ENCODE measurements around the gene UBE2I. TPM values are rescaled to one million over a fixed set of nuclear protein-coding genes. Genes with fewer than 3 reads are reported as not detected.

Gene UBE2I
- total RNA-seq, 1 experiment from 2014 or later = 229 TPM

DNA sequence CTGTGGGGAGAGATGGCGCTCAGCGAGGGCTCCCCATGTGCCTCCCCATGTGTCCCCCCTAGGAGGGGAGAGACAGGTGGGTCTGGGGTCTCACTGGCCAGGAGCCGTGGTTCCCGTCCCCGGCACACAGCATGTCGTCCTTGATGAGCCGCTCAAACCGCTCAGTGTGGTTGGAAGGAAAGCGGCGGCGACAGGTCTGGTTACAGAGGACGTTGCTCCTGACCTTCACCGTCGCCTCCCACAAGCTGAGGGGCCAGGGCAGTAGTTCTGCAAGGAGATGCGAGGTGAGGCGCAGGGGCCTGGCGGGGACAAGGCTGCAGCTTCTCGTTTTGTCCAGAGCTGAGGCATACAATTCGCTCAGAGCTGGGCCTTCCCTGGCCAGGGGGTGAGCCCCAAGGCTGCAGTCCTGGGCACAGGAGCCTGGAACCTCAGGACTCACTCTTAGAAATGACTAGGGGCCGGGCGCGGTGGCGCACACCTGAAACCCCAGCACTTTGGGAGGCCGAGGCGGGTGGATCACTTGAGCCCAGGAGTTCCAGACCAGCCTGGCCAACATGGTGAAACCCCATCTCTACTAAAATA lies 22.8 kb upstream of the UBE2I start (continued):
- TF ChIP-seq, protein P1, sequence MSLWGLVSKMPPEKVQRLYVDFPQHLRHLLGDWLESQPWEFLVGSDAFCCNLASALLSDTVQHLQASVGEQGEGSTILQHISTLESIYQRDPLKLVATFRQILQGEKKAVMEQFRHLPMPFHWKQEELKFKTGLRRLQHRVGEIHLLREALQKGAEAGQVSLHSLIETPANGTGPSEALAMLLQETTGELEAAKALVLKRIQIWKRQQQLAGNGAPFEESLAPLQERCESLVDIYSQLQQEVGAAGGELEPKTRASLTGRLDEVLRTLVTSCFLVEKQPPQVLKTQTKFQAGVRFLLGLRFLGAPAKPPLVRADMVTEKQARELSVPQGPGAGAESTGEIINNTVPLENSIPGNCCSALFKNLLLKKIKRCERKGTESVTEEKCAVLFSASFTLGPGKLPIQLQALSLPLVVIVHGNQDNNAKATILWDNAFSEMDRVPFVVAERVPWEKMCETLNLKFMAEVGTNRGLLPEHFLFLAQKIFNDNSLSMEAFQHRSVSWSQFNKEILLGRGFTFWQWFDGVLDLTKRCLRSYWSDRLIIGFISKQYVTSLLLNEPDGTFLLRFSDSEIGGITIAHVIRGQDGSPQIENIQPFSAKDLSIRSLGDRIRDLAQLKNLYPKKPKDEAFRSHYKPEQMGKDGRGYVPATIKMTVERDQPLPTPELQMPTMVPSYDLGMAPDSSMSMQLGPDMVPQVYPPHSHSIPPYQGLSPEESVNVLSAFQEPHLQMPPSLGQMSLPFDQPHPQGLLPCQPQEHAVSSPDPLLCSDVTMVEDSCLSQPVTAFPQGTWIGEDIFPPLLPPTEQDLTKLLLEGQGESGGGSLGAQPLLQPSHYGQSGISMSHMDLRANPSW (CRISPR knock-in tag; conservative IDR thresholded peaks at IDR 0.05; ENCODE audit: low read depth) = no peak
- TF ChIP-seq, protein P2, sequence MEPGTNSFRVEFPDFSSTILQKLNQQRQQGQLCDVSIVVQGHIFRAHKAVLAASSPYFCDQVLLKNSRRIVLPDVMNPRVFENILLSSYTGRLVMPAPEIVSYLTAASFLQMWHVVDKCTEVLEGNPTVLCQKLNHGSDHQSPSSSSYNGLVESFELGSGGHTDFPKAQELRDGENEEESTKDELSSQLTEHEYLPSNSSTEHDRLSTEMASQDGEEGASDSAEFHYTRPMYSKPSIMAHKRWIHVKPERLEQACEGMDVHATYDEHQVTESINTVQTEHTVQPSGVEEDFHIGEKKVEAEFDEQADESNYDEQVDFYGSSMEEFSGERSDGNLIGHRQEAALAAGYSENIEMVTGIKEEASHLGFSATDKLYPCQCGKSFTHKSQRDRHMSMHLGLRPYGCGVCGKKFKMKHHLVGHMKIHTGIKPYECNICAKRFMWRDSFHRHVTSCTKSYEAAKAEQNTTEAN (CRISPR knock-in tag; IDR thresholded peaks at IDR 0.05) = no peak
- TF ChIP-seq, protein P3, sequence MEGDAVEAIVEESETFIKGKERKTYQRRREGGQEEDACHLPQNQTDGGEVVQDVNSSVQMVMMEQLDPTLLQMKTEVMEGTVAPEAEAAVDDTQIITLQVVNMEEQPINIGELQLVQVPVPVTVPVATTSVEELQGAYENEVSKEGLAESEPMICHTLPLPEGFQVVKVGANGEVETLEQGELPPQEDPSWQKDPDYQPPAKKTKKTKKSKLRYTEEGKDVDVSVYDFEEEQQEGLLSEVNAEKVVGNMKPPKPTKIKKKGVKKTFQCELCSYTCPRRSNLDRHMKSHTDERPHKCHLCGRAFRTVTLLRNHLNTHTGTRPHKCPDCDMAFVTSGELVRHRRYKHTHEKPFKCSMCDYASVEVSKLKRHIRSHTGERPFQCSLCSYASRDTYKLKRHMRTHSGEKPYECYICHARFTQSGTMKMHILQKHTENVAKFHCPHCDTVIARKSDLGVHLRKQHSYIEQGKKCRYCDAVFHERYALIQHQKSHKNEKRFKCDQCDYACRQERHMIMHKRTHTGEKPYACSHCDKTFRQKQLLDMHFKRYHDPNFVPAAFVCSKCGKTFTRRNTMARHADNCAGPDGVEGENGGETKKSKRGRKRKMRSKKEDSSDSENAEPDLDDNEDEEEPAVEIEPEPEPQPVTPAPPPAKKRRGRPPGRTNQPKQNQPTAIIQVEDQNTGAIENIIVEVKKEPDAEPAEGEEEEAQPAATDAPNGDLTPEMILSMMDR (IDR thresholded peaks at IDR 0.05) = no peak
- TF ChIP-seq TCF7 (CRISPR knock-in tag; IDR thresholded peaks at IDR 0.05; ENCODE audit: low read depth) (no peak), IRF2 (CRISPR knock-in tag; IDR thresholded peaks at IDR 0.05; ENCODE audit: borderline replicate concordance, low read depth) (no peak), EMX1 (CRISPR knock-in tag; IDR thresholded peaks at IDR 0.05) (no peak), NR3C1 (CRISPR knock-in tag; conservative IDR thresholded peaks at IDR 0.05; ENCODE audit: low read depth) (no peak)

DNA sequence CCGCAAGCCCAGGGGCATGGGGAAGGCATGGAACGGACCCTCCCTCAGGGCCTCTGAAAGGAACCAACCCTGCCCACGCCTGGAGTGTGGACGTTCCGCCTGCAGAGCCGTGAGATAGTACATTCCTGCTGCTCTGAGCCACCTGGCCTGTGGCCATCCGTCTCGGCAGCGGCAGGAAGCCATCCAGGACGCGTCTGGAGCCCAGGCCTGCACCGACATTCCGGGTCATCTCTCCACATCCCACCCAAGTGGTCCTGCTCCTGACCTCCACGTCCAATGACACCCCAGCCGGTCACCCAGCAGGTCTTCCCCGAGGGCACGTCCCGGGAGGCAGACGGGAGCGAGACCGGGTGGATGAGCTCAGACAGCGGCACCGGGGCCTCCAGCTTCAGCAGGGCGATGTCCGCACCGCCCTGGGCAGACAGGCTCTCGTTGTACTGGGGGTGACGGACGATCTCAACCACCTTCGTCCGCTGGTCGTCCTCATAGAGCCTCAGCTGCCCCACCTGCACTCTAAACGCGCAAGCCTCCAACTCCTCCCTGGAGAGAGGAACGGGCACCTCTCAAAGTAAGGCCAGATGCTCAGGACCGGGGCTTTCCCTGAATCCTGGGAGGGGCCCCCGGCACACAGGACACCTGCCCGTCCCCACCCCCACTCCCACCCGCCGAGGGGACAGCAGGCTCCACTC lies 21.3 kb upstream of the UBE2I start:
- H3K27me3 Mint-ChIP-seq (ENCODE audit: low read depth) = peaks cover 59% of the 10 kb centered on the region
- no peaks in the 10 kb centered on the region for H3K9me3 Mint-ChIP-seq
- TF ChIP-seq HMGA2 (CRISPR knock-in tag; IDR thresholded peaks at IDR 0.05) (no peak), CREB1 (CRISPR knock-in tag; IDR thresholded peaks at IDR 0.05) (no peak), ZNF423 (CRISPR knock-in tag; IDR thresholded peaks at IDR 0.05) (no peak), EMX1 (CRISPR knock-in tag; IDR thresholded peaks at IDR 0.05) (no peak), NR1H2 (CRISPR knock-in tag; IDR thresholded peaks at IDR 0.05) (no peak), OVOL2 (CRISPR knock-in tag; IDR thresholded peaks at IDR 0.05; ENCODE audit: borderline replicate concordance) (no peak), TCF7 (CRISPR knock-in tag; IDR thresholded peaks at IDR 0.05; ENCODE audit: low read depth) (no peak), ZNF219 (CRISPR knock-in tag; IDR thresholded peaks at IDR 0.05; ENCODE audit: borderline replicate concordance) (no peak), RELA (CRISPR knock-in tag; IDR thresholded peaks at IDR 0.05; ENCODE audit: borderline replicate concordance) (no peak), SMAD3 (CRISPR knock-in tag; IDR thresholded peaks at IDR 0.05; ENCODE audit: borderline replicate concordance) (no peak), CBFB (CRISPR knock-in tag; IDR thresholded peaks at IDR 0.05; ENCODE audit: low read depth) (no peak)
- TF ChIP-seq, protein P4, sequence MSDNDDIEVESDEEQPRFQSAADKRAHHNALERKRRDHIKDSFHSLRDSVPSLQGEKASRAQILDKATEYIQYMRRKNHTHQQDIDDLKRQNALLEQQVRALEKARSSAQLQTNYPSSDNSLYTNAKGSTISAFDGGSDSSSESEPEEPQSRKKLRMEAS (CRISPR knock-in tag; IDR thresholded peaks at IDR 0.05) = no peak
- TF ChIP-seq, protein P1 (CRISPR knock-in tag; conservative IDR thresholded peaks at IDR 0.05; ENCODE audit: low read depth) = no peak
- TF ChIP-seq, protein P5, sequence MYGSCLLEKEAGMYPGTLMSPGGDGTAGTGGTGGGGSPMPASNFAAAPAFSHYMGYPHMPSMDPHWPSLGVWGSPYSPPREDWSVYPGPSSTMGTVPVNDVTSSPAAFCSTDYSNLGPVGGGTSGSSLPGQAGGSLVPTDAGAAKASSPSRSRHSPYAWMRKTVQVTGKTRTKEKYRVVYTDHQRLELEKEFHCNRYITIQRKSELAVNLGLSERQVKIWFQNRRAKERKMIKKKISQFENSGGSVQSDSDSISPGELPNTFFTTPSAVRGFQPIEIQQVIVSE (CRISPR knock-in tag; IDR thresholded peaks at IDR 0.05; ENCODE audit: borderline replicate concordance) = no peak
- no peak overlapping the region for H3K4me3 Mint-ChIP-seq
- no peaks in the 10 kb centered on the region for H3K36me3 Mint-ChIP-seq
- H3K4me1 Mint-ChIP-seq = peaks cover 23% of the 10 kb centered on the region
- DNase-seq (ENCODE audit: low spot score) (no peak), ATAC-seq (no peak)
- POLR2A ChIA-PET = no interaction called here
- CTCF ChIA-PET = interaction anchor here (0.5 to 3.1 kb wide), 3 partner anchors 10 to 471 kb away, joined by 3 to 17 read pairs (median 4); no protein-coding TSS in a partner anchor
- H3K27ac Mint-ChIP-seq = no peak overlapping the region

All from WTC11 (cell line).